Panc1 (cell line): ENCODE data around the gene CHRM4. TPM values are rescaled to one million over a fixed set of nuclear protein-coding genes. Genes with fewer than 3 reads are reported as not detected.

Experiments
- ATAC-seq: fragments of 200-7000 bp; cut with Tn5 transposase; 2 replicates; pipeline ENCODE4 v1.9.1; 2020; ENCODE audit warnings: mild to moderate bottlenecking, moderate library complexity
- BruUV-seq: library from RNA; stranded (reverse); fragments of 400-500 nt; replicated peaks from 2 replicates; lab custom pipeline; 2021; lab: Mats Ljungman, UMichigan
- CTCF ChIA-PET: fragments of 300-600 bp; sonication (Branson Sonifier 250); formaldehyde crosslinking; loops from one replicate; lab custom pipeline; 2022; ENCODE audit warnings: antibody characterized with exemption; lab: Charles Lee
- POLR2A ChIA-PET: fragments of 300-600 bp; sonication (Branson Sonifier 250); formaldehyde crosslinking; loops from one replicate; lab custom pipeline; 2022; ENCODE audit warnings: antibody characterized with exemption; lab: Charles Lee
- DNase-seq: peaks from one replicate; pipeline ENCODE4 v3.0.0-alpha.2; 2010; ENCODE audit warnings: low read depth, low spot score
- H3K27ac ChIP-seq: 2 replicates; pipeline ENCODE4 v1.5.1; 2011; ENCODE audit warnings: mild to moderate bottlenecking, low read length, inconsistent platforms
- H3K27me3 ChIP-seq: fragments of 200-500 bp; sonication (Bioruptor generic); 2 replicates; pipeline ENCODE4 v1.6.0; 2014; ENCODE audit warnings: low read length, inconsistent platforms; ENCODE audit not compliant: control insufficient read depth, insufficient read depth
- H3K36me3 ChIP-seq: fragments of 200-500 bp; sonication (Bioruptor generic); 2 replicates; pipeline ENCODE4 v1.5.1; 2014; ENCODE audit warnings: inconsistent platforms, mild to moderate bottlenecking, low read length, moderate library complexity; ENCODE audit not compliant: control insufficient read depth, insufficient read depth
- H3K4me1 ChIP-seq: 2 replicates; pipeline ENCODE4 v1.5.1; 2011; ENCODE audit warnings: inconsistent platforms, mild to moderate bottlenecking, low read length, moderate library complexity; ENCODE audit not compliant: control insufficient read depth, insufficient read depth
- H3K4me3 ChIP-seq, 2 experiments: 2 replicates each; pipeline ENCODE4 v1.5.1; 2011 to 2012; ENCODE audit warnings: low read depth in 2 of 2, low read length in 2 of 2, mild to moderate bottlenecking in 2 of 2, inconsistent platforms in 1 of 2, moderate library complexity in 1 of 2
- H3K9me3 ChIP-seq: fragments of 200-500 bp; sonication (Bioruptor generic); 2 replicates; pipeline ENCODE4 v1.5.1; 2014; ENCODE audit warnings: low read depth, mild to moderate bottlenecking, inconsistent platforms, low read length, moderate library complexity; ENCODE audit not compliant: control insufficient read depth, insufficient read depth
- CTCF ChIP-seq: fragments of 450-650 bp; IDR thresholded peaks from 2 replicates; pipeline ENCODE4 v1.5.1; 2017; ENCODE audit warnings: mild to moderate bottlenecking
- POLR2AphosphoS5 ChIP-seq: IDR thresholded peaks from 2 replicates; pipeline ENCODE4 v1.6.1; 2012; ENCODE audit warnings: mild to moderate bottlenecking, low read depth, low read length, moderate library complexity
- REST ChIP-seq, 2 experiments: IDR thresholded peaks; 2 replicates each; pipeline ENCODE4 v1.6.1; 2011 to 2012; ENCODE audit warnings: low read depth in 2 of 2, control low read depth in 1 of 2, low read length in 1 of 2, mild to moderate bottlenecking in 1 of 2, moderate library complexity in 1 of 2; ENCODE audit not compliant: insufficient read depth in 1 of 2
- SIN3A ChIP-seq: IDR thresholded peaks from 2 replicates; pipeline ENCODE4 v1.6.1; 2012; ENCODE audit warnings: low read depth, mild to moderate bottlenecking, low read length, moderate library complexity, borderline replicate concordance; ENCODE audit not compliant: insufficient read depth
- TCF7L2 ChIP-seq: IDR thresholded peaks from 2 replicates; pipeline ENCODE4 v1.6.1; 2011; ENCODE audit warnings: mild to moderate bottlenecking, low read depth, low read length, inconsistent platforms
- in situ Hi-C: cut with HindIII; loops from 2 replicates; pipeline ENCODE4 v1.10.0; 2016; ENCODE audit warnings: low sequenced_read_pairs, low pct_unique_long_range_greater_than_20kb
- intact Hi-C: fragments of 100-400 bp; cut with micrococcal nuclease; formaldehyde crosslinking; loops from one replicate; pipeline ENCODE4 v1.10.0; 2022; ENCODE audit not compliant: unreplicated experiment
- total RNA-seq: library from RNA; stranded (reverse); gene quantifications from one replicate; pipeline ENCODE4 v1.2.1, GENCODE V29; 2021; ENCODE audit not compliant: unreplicated experiment

CHRM4 gene
- total RNA-seq, 1 experiment from 2014 or later: 3.1 TPM

GRCh38 chr11:46337626-46338345 is 53.8 kb downstream of the CHRM4 start:
- peaks cover 7% of the 10 kb centered on the region for H3K4me1 ChIP-seq
- intact Hi-C loops (no loop called here), in situ Hi-C loops (no loop called here)
- ATAC-seq (no peak), DNase-seq (no peak)
- no peak overlapping the region for H3K27ac ChIP-seq
- ChIA-PET POLR2A (no interaction called here), CTCF (no interaction called here)
- BruUV-seq: no TSS peak
- no peak overlapping the region for H3K4me3 ChIP-seq
- no peaks in the 10 kb centered on the region for H3K36me3 ChIP-seq
- no peaks in the 10 kb centered on the region; the same call in 1 of the 2 replicates for H3K27me3 ChIP-seq
- no peak for TF ChIP-seq REST (IDR thresholded peaks at IDR 0.05; ENCODE audit: insufficient read depth in 1 of 2, low read depth in 2 of 2, low read length in 1 of 2)
- TF ChIP-seq POLR2AphosphoS5: no peak
- TF ChIP-seq SIN3A: no peak
- no peak for TF ChIP-seq TCF7L2
- TF ChIP-seq CTCF: no peak
- H3K9me3 ChIP-seq: no peaks in the 10 kb centered on the region

GRCh38 chr11:46336563-46337180 is 54.9 kb downstream of the CHRM4 start:
- intact Hi-C loops (no loop called here), in situ Hi-C loops (no loop called here)
- no peak overlapping the region for H3K4me3 ChIP-seq
- BruUV-seq: no TSS peak
- H3K27ac ChIP-seq: no peak overlapping the region
- no peak for DNase-seq
- TF ChIP-seq REST (IDR thresholded peaks at IDR 0.05; ENCODE audit: insufficient read depth in 1 of 2, low read depth in 2 of 2, low read length in 1 of 2) (no peak), SIN3A (no peak), POLR2AphosphoS5 (no peak), TCF7L2 (no peak), CTCF (no peak)
- H3K36me3 ChIP-seq: no peaks in the 10 kb centered on the region
- ATAC-seq: no peak
- H3K27me3 ChIP-seq: peaks cover 7% of the 10 kb centered on the region
- ChIA-PET POLR2A (no interaction called here), CTCF (no interaction called here)
- peaks cover 7% of the 10 kb centered on the region for H3K4me1 ChIP-seq
- H3K9me3 ChIP-seq: no peaks in the 10 kb centered on the region
